Islet of Langerhans (tissue), 1 donor: Measurements from ENCODE around the gene TUBGCP6.
"Not testable (repeated sequence)": the region's sequence is repeated elsewhere in the genome, so short reads cannot be mapped to it uniquely, and the experiment has no call there.

ENCODE experiments used
- FAIRE-seq: peaks from one replicate; lab custom pipeline; 2011; peaks lifted over from hg19 to GRCh38; lab: Jason Lieb, UNC

The TUBGCP6 gene

DNA sequence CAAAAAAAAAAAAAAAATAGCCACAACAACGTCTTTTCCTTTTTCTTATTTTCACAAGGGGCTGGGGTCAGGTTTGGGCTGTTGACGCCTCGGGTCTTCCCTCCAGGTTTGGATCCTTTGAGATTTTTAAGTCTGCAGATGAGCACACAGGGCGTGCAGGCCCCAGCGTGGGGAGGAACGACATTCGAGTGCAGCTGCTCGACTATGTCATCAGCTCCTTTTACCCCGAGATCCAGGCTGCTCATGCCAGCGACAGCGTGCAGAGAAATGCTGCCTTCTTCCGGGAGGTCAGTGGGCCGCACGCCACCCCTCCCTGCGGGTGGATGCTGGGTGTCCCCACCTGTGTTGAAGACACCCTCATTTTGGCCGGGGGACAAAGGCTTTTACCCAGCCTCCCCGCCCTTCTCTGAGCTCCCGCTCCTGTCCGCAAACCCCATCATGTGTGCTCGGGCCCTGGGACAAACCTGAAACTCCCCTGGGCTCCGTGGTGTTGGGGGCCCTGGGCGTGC lies 36.3 kb downstream of the TUBGCP6 start:
- no peak for FAIRE-seq

DNA sequence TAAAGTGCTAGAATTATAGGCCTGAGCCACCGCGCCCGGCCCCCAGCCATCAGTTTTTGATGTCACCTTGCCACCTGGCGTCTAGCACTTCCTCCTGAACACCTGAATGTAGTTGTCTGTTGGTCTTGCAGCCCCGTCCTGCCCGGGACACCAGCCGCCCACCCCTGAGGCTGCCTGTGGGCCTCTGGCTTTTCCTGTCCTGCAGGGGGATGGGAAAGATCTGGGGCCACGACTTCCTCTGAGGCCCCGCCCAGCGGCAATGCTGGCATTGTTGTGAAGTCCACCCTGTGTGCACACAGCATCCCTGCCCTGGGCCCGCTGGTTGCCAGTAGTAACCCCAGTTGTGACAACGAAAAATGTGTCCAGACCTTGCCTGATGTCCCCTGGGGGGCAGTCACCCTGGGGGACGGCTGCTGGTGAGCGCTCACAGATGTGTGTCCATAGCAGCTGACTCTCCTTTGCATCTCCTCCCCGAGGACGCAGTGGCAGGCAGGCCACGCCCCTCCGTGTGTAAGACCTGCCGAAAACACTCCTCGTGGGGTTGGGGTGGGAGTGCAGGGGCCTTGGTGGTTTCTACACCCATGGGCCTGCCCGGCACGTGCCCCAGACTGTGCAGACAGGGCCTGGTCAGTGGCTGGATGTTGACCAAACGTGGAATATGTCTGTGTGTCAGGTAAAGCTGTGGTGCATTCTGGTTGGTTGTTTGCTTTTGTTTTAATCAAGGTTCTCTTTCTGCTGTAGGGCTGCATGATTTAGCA lies 37.3 kb downstream of the TUBGCP6 start:
- no peak for FAIRE-seq

- no peak for FAIRE-seq
Observed at GRCh38 chr22:50206599-50206998, 38.2 kb downstream of the TUBGCP6 start.

GRCh38 chr22:50205781-50206569 lies 38.8 kb downstream of the TUBGCP6 start:
- FAIRE-seq = no peak

GRCh38 chr22:50204998-50205397 lies 39.8 kb downstream of the TUBGCP6 start:
- FAIRE-seq = not testable (repeated sequence)

- no peak for FAIRE-seq
Observed at GRCh38 chr22:50204571-50204970, 40.3 kb downstream of the TUBGCP6 start.

GRCh38 chr22:50203288-50203687 lies 41.5 kb downstream of the TUBGCP6 start:
- no peak for FAIRE-seq

DNA sequence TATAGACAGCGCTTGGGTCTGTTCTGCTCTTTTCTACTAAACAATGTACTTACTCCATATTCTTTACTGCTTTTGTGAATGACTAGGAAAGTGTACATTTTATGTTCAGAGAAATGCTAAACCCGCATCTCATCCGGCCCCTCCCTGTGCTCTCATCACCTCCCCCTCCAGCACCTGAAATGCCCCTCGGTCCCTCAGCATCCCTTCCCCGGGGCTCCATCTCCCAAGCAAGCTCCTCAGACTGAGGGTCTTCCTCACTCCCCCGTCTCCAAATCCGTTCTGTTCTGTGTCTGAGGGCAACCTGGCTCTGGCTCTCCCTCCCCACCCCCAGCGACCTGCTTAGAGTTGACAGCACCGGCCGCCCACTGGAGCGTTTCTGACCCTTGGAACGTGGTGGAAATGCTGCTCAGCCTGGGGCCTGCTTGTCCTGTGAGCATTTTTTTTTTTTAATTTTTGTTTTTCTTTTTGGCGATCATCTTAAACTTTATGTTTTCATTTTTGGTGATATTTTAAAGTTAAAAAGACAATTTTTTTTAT lies 42.6 kb downstream of the TUBGCP6 start:
- no peak for FAIRE-seq

- no peak for FAIRE-seq
Observed at GRCh38 chr22:50201191-50202129, 43.4 kb downstream of the TUBGCP6 start.

DNA sequence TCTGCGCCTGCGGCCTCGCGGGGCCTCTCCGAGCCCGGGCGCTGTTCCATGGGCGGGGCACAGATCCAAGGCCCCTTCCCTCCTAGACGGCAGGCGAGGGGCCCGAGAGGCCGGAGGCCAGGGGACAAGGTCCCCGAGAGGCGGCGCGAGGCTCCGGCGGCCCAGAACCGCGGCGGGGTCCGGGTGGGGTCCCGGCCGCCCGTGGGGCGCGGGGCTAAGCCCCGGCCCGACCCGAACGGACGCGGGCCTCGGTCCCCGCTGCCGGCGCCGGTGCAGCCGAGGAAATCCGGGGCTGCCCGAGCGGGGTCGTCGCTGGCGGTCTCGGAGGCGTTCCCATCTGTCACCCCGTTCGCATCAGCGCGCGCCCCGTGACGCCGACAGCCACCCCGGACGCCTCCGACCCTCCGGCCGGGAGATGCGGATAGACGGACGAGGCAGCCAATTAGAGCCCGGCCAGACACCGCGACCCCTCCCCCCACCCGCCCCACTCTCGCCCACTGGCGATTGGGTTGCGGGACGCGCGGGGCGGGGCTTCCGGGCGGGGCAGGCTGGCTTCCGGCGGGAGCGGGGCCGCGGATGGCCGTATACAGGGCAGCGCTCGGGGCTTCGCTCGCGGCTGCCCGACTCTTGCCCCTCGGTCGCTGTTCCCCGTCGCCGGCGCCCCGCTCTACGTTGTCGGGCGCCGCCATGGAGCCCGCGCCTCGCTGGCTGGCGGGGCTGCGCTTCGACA lies 44.2 kb downstream of the TUBGCP6 start, which contains the start of gene SELENOO:
Gene SELENOO, plus strand, starts transcription at position 551 of the 730 bp plus-strand sequence. Its CDS starts 26 bp downstream, at position 577.
- no peak for FAIRE-seq

DNA sequence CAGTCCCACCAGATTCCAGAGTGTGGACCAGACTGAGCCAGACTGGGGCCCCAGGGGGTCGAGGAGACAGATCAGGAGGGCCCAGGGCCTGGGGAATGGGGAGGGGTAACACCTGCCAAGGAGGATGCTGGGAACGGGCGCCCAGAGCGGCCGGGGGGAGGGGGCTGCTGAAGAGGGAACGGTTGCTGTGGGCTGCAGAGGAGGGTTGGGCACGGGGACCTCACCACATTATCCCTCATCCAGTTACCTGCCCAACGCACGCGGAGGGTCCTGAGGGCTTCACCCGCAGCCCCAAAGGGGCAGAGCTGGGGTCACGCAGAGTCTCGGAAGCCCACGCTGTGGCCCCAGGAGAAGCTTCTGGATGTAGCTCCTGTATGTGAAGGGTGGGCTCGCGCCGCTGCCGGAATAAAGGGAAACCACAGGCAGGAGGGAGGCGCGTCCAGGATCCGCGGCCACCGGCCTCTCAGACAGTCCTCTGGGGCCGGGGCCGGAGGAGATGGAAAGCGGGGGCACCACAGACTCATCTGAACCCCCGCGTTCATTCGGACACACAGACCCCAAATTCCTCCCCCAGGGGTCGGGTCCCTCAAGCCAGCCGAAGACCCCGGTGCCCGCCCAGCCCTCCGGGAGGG lies 44.9 kb downstream of the TUBGCP6 start:
- FAIRE-seq = no peak

- FAIRE-seq = no peak
Observed at GRCh38 chr22:50199251-50199721, 45.5 kb downstream of the TUBGCP6 start.

- FAIRE-seq = no peak
Observed at GRCh38 chr22:50198624-50199017, 46.2 kb downstream of the TUBGCP6 start.

DNA sequence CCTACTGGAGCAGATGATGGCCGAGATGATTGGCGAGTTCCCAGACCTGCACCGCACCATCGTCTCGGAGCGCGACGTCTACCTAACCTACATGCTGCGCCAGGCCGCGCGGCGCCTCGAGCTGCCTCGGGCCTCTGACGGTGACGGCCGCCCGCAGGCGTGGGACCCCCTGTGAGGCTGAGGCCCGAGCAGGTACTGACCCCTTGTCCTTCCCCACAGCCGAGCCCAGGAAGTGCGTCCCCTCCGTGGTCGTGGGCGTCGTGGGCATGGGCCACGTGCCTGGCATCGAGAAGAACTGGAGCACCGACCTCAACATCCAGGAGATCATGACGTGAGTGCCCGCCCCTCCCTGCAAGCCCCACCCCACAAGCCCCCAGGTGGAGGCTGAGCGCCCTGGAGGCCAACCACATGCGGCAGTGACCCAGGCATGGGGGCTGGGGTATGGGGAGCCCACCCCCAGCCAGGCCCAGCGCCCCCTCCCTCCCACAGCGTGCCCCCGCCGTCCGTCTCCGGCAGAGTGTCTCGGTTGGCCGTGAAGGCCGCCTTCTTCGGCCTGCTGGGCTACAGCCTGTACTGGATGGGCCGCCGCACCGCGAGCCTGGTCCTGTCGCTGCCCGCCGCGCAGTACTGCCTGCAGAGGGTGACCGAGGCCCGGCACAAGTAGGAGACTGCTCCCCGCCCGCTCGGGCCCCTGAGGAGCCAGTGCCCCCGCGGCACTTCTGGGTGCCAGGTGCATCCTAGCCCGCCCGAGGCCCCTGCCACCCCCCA lies 46.8 kb downstream of the TUBGCP6 start:
- FAIRE-seq = no peak

DNA sequence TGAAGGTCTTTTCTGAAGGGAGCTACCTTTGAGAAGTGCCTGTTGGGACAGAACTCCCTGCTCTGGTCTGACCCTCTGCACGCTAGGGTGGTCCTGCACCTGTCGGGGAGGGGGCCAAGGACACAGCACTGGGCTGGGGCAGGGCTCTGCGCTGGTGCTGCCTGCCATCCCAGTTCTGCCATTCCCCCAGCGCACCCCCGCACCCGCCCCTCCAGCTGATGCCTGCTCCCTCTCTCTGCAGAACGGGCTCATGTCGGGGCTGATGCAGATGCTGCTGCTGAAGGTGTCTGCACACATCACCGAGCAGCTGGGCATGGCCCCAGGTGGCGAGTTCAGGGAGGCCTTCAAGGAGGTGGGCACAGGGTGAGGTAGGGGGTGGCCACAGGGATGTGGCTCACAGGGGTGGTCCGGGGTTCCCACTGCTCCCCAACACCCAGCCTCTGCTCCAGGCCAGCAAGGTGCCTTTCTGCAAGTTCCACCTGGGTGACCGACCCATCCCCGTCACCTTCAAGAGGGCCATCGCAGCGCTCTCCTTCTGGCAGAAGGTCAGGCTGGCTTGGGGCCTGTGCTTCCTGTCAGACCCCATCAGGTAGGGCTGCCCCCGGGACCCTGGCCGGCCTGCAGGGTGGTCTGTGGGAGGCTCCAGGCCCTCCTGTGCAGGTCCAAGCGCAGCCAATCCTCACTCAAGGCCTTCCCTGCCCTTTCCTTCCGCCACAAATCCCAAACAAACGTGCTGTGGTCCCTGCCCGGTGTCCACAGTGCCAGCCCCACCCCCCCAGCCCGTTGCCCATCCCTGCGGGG lies 47.6 kb downstream of the TUBGCP6 start:
- FAIRE-seq = no peak

DNA sequence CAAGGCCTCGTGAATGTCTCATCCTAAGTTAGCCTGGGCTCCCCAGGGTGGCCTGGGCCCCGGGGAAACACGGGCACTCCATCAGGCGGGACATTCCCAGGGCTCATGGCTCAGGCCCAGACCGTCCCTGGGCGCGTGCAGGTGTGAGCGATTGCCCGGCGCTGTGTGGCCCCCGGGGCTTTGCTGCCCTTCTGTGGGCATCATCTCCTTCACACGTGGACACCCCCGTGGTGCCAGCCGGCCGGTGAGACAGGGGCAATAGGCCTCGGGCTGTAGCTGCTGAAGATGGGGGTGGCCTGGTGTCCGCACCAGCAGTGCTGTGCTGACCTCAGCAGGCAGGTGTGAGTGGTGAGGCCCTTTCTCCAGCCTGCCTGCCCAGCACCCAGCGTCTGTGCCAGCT lies 48.6 kb downstream of the TUBGCP6 start:
- FAIRE-seq = no peak

- no peak for FAIRE-seq
Observed at GRCh38 chr22:50194037-50194805, 50.6 kb downstream of the TUBGCP6 start.

DNA sequence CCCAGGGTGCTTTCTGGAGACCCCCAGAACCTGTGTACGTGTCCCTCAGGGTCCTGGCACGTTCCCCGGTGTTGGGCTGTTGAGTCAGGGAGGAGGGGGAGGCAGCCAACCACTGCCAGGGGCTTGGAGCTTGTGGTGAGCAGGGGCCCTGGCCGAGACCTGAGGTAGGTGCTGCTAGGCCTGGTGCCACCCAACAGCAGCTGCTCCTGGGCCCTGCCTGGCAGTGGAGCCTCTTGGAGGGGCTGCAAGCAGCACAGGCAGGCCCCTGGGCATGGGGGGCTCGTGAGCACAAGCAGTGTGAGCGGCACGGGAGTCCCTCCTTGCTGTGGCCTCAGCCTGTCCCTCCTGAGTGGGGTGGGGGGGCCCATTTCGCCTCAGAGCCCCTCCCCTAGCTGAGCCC lies 51.2 kb downstream of the TUBGCP6 start:
- no peak for FAIRE-seq
